Stimulated activated CD8-positive, alpha-beta memory T cell treated with anti-CD3 and anti-CD28 coated beads, Interleukin-12 subunit alpha, Interleukin-12 subunit beta, amount 100 ng/mL, for 1 hour (primary cell): ENCODE measurements around the gene CATSPERD.
"Not testable (repeated sequence)": the region's sequence is repeated elsewhere in the genome, so short reads cannot be mapped to it uniquely, and the experiment has no call there.

Source experiments
- DNase-seq: peaks from one replicate; pipeline ENCODE4 v3.0.0-alpha.2; 2020; ENCODE audit warnings: low read depth

Gene CATSPERD

GRCh38 chr19:5684694-5685430 lies 35.6 kb upstream of the CATSPERD start:
- no peak for DNase-seq

GRCh38 chr19:5686326-5686646 lies 34.2 kb upstream of the CATSPERD start:
- no peak for DNase-seq

- peak; percentile 91 for DNase-seq
Measured at GRCh38 chr19:5686647-5687359, 33.6 kb upstream of the CATSPERD start.

GRCh38 chr19:5687360-5688198 lies 32.9 kb upstream of the CATSPERD start:
- DNase-seq = no peak

GRCh38 chr19:5688262-5688881 lies 32.1 kb upstream of the CATSPERD start:
- DNase-seq = not testable (repeated sequence)

GRCh38 chr19:5690125-5690954 lies 30.1 kb upstream of the CATSPERD start, which contains the start of gene RPL36:
RPL36 (plus strand) TSS chr19:5690295; CDS start chr19:5690508, 213 bp downstream.
- peak; percentile 97 for DNase-seq

GRCh38 chr19:5690955-5691821 lies 29.2 kb upstream of the CATSPERD start:
- DNase-seq = no peak

- no peak for DNase-seq
Measured at GRCh38 chr19:5691822-5692722, 28.4 kb upstream of the CATSPERD start.

- no peak for DNase-seq
Measured at GRCh38 chr19:5692723-5693194, 27.7 kb upstream of the CATSPERD start.

GRCh38 chr19:5693195-5694166 lies 27.0 kb upstream of the CATSPERD start:
- no peak for DNase-seq

- DNase-seq = no peak
Measured at GRCh38 chr19:5694167-5694955, 26.1 kb upstream of the CATSPERD start.

GRCh38 chr19:5694956-5695648 lies 25.3 kb upstream of the CATSPERD start:
- DNase-seq = no peak

GRCh38 chr19:5695649-5696195 lies 24.7 kb upstream of the CATSPERD start:
- no peak for DNase-seq

- DNase-seq = no peak
Measured at GRCh38 chr19:5696196-5697021, 24.0 kb upstream of the CATSPERD start.
